GM19193 (cell line): Measurements from ENCODE around the gene PRKCB.

Source experiments
- POLR2A ChIP-seq: IDR thresholded peaks from 4 replicates; pipeline ENCODE4 v1.6.1; 2011; ENCODE audit not compliant: insufficient read depth, insufficient read length; ENCODE audit errors: extremely low read depth

The PRKCB gene

DNA sequence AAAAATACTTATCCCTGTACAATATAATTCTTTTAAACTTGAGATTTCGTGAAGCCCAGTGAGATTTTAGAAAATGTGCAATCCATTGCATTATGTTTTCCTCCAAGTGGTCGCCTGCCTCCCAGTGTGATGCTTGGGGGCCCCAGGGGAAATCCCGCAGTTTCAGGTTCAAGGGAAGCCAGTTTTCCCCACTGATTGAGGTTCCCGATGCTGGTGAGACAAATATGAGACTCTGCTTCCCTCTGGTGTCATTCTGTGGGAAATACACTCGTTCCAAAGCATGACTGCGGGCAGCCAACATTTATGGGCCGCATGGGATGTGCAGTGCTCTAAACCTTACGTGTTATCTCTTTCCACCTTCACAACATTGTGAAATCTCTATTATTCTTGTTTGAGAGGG is 200.8 kb downstream of the PRKCB start:
- no peak for TF ChIP-seq POLR2A

DNA sequence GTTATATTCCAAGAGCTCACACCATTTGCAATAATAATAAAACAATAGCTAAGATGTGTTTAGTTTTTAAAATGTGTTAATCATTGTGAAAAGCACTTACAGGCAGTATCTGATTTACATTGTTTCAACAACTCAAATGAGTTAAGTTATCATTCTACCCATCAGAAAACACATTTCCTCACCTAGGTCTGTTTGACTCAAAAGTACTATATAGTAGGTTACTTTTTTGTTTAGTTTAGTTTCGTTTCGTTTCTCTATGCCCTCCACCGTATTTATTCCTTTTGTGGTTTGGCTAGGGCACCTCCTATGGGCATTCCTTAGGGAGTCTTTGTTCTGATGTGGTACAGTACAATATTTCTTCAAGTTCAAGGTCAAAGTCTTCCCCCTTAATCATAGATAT is 201.6 kb downstream of the PRKCB start:
- TF ChIP-seq POLR2A, result no peak

DNA sequence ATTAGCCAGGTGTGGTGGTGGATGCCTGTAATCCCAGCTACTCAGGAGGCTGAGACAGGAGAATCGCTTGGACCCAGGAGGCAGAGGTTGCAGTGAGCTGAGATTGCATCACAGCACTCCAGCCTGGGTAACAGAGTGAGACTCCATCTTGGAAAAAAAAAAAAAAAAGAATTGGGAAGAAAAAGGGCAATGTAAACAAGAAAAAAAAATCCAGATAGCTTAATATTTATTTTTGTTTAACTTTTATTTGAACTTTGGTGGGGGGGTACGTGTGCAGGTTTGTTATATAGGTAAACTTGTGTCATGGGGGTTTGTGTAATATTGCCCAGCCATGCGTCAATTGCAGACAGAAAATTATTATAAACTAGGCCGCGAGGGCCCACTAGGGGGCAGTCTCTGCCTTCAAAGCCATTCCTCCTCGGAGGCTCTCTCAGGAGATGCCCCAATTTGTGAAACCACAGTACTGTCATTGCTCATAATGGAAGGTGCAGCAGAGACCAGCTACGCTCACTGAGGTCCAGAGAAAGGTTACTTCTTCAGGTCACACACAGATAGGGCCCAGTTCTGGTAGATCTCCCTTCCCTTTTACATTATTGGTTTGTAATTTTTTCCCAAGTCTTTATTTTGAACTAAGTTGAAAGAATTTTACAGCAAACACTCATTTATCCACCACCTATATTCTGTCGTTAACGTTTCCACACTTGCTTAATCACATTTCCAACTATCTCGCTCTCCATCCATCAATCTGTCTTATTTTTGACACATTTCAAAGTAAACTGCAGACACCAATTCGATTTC is 206.2 kb downstream of the PRKCB start:
- TF ChIP-seq POLR2A, result no peak

GRCh38 chr16:24044467-24044866 is 208.7 kb downstream of the PRKCB start:
- TF ChIP-seq POLR2A, result no peak

GRCh38 chr16:24045641-24046040 is 209.9 kb downstream of the PRKCB start:
- no peak for TF ChIP-seq POLR2A

DNA sequence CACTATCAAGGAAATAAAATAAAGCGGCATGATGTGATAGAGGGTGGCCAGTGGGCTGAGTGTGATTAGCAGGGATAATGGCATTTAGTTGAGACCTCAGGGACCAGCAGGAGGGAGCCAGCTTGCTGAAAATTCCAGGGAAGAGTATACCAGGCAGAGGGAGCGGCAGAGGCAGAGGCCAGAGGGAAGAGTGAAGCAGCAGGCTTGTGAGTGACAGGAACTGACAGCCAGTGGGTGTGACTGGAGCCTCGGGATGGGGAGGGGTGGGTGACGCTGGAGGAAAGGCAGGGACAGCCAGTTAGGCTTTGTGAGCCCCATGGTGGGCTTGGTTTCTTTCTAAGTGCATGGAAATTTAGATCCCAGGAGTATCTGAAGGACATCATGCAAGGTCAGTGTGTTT is 210.7 kb downstream of the PRKCB start:
- TF ChIP-seq POLR2A, result no peak

GRCh38 chr16:24049113-24049512 is 213.3 kb downstream of the PRKCB start:
- no peak for TF ChIP-seq POLR2A

- TF ChIP-seq POLR2A, result no peak
Measured at GRCh38 chr16:24051125-24051524, 215.3 kb downstream of the PRKCB start.

- TF ChIP-seq POLR2A, result no peak
Measured at GRCh38 chr16:24052329-24053098, 216.7 kb downstream of the PRKCB start.

DNA sequence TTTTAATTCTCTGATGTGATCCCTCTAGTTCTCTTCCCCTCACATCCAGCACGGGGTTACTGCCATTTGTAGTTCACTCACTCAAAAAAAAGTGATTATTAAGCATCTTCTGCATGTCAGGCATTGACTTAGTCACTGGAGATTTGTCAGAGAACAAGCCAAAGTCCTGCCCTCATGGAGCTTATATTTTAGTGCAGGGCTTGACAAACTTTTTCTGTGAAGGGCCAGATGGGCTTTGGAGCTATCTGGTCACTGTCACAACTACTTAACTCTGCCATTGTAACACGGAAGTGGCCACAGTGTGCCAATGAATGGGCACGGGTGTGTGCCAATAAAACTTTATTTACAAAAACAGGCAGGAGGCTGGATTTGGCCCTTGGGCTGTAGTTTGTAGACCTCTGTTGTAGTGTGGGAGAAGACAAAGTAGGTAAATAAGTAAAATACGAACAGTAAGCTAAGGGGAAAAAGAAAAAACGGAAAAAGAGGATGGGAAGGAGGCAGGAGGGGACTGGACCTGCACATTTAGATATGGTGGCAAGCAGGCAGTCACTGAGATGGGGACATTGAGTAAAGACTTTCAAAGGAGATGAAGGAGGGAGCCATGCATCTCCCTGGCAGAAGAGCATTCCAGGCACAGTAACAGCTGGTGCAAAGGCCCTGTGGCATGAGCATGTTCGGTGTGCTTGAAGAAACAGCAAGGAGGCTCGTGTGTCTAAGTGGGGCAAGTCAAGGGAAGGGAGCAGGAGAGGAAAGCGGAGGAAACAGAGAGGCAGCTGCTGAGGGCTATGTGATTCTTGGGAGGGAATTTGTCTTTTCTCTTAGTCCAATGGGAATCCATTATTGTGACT is 217.5 kb downstream of the PRKCB start:
- TF ChIP-seq POLR2A, result no peak

DNA sequence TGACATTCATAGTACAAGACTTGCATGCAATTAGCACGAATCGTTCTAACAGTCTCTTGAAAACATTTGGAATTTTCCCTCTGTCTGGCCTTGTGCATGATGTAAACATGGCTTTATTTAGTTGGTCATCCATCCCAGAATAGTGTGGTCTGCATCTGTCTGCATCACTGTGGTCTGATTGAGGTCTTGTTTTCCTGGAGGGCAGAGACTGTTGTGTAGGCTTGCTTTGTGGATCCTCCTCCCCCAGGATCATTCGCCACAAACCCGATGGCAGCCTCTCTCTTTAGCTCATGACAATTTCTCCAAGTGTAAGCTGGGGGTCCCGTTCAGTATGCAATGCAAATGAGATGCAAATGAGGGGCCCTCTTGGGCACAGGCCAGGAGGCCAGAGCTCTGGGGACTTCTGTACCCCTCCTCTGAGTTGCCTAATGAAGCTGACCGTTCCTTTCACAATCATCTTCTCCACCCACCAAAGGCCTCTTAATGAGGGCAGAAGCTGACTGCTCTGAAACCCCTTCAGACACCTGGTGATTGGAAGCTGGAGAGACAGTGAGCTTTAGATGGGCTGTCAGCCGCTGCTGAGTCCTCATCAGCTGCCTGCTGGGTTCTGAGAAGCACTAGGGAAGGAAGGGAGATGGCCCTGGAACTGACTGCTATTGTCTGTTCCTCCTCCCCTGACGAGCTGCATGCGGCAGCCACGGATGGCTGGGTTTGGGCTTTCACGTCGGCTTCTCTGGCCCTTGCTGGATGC is 219.1 kb downstream of the PRKCB start:
- TF ChIP-seq POLR2A, result no peak

DNA sequence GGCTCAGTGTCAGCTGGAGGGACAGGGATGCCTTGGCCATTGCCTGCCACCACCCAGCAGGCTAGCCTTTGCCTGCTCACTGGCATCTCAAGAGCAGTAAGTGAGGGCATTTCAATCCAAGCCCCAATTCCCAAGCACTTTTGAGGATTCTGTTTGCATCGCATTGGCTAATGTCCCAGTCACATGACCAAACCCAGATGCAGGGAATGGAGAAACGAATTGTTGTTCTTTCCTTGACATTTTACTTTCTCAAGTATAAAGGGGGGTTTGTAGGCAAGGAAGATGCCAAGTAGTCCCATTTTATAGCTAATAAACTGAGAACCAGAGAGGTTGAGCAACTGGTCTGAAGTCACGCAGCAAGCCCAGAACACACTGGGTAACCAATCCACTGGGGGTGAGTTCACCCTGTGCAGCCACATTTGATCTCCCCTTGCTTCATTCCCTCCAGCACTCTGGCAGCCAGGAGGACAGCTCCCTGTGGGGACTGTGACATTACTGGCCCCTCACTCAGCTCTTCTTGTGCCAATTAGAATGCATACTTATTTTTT is 226.6 kb downstream of the PRKCB start:
- TF ChIP-seq POLR2A, result no peak

- no peak for TF ChIP-seq POLR2A
Measured at GRCh38 chr16:24069036-24069590, 233.3 kb downstream of the PRKCB start.

DNA sequence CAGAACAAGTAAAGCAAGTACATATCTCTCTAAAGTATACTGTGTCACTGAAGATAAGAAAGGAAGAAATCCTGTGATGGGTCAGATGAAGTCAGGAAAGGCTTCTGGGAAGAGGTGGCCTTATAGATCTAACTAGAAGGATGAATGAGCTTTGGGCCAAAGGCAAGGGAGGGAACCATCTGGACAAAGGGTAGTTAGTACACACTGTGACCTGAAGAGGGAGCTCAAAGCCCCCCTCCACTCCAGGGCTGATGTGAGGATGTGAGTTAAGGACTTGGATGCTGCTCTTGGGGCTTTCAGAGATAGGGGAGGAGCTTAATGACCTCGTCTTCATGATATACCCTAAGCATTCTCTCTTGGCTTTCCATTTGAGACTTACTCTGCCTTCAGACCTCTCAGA is 235.1 kb downstream of the PRKCB start:
- TF ChIP-seq POLR2A, result no peak
